ENCODE results near the gene PLEKHM2.
"Not testable (repeated sequence)": the region's sequence is repeated elsewhere in the genome, so short reads cannot be mapped to it uniquely, and the experiment has no call there.

The PLEKHM2 gene, protein sequence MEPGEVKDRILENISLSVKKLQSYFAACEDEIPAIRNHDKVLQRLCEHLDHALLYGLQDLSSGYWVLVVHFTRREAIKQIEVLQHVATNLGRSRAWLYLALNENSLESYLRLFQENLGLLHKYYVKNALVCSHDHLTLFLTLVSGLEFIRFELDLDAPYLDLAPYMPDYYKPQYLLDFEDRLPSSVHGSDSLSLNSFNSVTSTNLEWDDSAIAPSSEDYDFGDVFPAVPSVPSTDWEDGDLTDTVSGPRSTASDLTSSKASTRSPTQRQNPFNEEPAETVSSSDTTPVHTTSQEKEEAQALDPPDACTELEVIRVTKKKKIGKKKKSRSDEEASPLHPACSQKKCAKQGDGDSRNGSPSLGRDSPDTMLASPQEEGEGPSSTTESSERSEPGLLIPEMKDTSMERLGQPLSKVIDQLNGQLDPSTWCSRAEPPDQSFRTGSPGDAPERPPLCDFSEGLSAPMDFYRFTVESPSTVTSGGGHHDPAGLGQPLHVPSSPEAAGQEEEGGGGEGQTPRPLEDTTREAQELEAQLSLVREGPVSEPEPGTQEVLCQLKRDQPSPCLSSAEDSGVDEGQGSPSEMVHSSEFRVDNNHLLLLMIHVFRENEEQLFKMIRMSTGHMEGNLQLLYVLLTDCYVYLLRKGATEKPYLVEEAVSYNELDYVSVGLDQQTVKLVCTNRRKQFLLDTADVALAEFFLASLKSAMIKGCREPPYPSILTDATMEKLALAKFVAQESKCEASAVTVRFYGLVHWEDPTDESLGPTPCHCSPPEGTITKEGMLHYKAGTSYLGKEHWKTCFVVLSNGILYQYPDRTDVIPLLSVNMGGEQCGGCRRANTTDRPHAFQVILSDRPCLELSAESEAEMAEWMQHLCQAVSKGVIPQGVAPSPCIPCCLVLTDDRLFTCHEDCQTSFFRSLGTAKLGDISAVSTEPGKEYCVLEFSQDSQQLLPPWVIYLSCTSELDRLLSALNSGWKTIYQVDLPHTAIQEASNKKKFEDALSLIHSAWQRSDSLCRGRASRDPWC

GRCh38 chr1:15684042-15684461 lies at the start of gene PLEKHM2:
Gene PLEKHM2 (plus strand): TSS chr1:15684320. CDS start chr1:15684559, 239 bp downstream.
- no peak for DNase-seq (ENCODE audit: low read depth)

- DNase-seq (ENCODE audit: low read depth), result no peak
Observed at GRCh38 chr1:15636436-15636835, 47.7 kb upstream of the PLEKHM2 start.

- no peak for DNase-seq (ENCODE audit: low read depth)
Observed at GRCh38 chr1:15637826-15638225, 46.3 kb upstream of the PLEKHM2 start.

DNA sequence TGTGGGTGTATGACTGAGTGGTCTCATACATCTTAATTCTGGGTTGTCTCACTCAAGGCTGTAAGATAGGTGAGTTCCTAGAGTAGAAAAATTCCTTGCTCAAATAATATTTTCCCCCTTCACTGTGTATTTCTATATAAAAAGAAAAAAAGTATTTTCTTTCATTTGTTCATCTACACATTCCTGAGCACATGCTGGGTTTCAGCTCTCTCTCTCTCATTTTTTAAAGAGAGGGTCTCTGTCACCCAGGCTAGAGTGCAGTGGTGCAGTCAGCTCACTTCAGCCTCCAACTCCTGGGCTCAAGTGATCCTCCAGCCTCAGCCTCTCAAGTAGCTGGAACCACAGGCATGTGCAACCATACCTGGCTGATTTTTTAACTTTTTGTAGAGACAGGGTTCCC lies 44.9 kb upstream of the PLEKHM2 start:
- DNase-seq (ENCODE audit: low read depth), result no peak

DNA sequence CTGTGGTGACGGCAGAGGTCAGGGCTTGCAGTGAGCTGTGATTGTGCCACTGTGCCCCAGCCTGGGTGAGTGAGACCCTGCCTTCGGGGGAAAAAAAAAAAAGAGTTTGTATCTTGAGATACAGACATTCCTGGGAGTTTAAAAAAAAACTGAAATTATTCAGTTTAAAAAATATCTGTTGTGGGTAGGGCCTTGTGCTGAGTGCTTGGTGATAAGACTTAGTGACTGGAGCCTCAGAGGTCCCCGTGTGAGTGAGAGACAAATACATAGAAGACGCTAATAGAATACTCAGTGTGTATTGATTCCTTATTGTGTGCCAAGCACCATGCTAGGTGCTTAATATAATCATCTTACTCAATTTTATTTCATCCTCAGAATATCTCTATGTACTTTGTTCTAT lies 44.2 kb upstream of the PLEKHM2 start:
- DNase-seq (ENCODE audit: low read depth), result no peak

DNA sequence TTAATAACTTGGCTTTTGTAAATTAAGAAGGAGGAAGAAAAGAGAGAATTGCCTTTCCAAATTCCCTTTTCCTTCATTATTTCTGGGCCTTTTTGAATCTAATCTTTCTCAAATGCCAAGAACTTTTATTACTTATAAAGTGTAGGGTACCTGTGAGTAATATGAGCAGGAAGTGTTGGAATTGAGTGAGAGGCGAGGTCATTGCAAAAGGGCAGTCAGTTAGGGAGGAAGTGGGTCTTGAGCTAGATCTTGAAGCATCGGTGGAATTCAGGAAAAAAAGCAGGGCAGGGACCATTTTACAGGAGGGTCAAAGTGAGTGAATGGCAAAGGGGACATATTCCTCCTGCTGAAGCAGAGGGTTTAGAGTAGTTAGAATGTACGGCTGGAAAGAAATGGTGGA lies 43.5 kb upstream of the PLEKHM2 start:
- DNase-seq (ENCODE audit: low read depth), result no peak

- DNase-seq (ENCODE audit: low read depth), result no peak
Observed at GRCh38 chr1:15649937-15650336, 34.2 kb upstream of the PLEKHM2 start.

- DNase-seq (ENCODE audit: low read depth), result no peak
Observed at GRCh38 chr1:15650433-15650832, 33.7 kb upstream of the PLEKHM2 start.

DNA sequence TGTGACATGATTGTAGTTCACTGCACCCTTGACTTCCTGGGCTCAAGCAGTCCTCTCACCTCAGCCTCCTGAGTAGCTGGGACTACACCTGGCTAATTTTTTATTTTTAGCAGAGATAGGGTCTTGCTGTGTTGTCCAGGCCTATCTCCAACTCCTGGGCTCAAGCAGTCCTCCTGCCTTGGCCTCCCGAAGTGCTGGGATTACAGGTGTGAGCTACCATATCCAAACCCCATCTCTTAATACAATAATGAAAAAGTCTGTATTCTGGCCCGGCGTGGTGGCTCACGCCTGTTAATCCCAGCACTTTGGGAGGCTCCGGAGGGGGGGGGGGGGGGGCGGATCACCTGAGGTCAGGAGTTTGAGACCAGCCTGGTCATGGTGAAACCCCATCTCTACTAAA lies 32.0 kb upstream of the PLEKHM2 start:
- DNase-seq (ENCODE audit: low read depth), result not testable (repeated sequence)

DNA sequence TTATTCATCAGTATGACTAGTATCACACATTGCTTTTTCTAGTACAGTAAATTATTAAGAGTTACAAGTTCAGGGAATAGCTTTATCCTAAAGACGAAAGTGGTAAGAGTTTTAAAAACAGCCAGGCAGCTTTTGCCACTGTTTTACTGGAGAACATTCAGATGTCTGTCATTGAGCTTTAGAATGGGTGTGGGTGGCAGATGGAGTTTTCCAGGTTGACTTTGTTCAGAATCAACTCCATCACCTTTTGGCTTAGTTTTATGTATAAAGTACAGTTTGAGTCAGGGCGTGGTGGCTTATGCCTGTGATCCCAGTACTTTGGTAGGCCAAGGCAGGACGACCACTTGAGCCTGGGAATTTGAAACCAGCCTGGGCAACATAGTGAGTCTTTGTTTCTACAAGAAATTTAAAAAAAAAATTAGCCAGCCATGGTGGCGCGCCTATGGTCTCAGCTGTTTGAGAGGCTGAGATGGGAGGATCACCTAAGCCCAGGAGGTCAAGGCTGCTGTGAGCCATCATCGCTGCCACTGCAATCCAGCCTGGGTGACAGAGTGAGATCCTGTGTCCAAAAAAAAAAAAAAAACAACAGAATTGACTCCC lies 29.9 kb upstream of the PLEKHM2 start:
- DNase-seq (ENCODE audit: low read depth), result no peak

- DNase-seq (ENCODE audit: low read depth), result no peak
Observed at GRCh38 chr1:15656464-15656863, 27.7 kb upstream of the PLEKHM2 start.

DNA sequence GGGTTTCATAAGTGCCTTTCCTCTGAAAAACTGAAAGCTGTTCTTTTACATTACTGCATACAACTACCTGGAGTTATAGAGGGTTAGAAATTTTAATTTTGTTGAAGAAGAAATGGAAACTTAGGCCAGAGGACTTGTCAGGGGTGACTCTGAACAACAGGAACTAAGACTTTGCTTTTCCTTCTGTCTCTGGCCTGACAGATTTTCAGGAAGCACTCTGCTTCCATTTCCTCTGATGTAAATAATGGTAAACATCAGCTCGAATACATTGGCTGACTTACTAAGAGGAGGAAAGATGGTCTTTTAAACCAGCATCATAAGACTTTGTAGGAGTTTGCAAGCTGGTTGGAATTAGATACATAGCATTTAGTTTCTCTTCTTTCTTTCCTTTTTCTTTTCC lies 27.1 kb upstream of the PLEKHM2 start:
- DNase-seq (ENCODE audit: low read depth), result no peak

DNA sequence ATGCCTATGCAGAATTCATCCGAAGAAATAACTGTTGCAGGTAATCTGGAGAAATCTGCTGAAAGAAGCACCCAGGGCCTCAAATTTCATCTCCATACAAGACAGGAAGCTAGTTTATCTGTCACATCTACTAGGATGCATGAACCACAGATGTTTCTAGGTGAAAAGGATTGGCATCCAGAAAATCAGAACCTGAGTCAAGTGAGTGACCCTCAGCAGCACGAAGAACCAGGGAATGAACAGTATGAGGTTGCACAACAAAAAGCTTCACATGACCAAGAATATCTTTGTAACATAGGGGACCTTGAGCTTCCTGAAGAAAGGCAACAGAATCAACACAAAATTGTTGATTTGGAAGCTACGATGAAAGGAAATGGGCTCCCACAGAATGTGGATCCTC lies 24.0 kb upstream of the PLEKHM2 start:
- DNase-seq (ENCODE audit: low read depth), result no peak

DNA sequence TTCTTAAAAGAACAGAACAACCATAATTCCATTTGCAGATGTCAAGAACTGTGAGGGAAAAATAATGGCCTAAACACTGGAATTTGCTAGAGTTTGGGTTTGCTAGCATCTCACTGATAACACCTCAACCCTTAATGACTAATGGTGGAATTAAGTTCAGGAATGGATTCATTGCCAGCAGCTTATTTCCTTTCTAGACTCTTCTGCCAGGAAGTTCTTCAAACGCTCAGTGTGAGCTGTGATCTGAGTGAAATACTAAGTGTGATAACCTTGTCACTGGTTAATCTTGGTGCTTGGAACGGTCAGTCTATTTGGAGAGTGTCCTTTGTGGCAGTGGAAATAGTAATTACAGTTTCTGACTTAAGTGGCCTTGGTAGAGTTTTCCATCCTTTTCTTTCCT lies 21.6 kb upstream of the PLEKHM2 start:
- no peak for DNase-seq (ENCODE audit: low read depth)

GRCh38 chr1:15663925-15664324 lies 20.2 kb upstream of the PLEKHM2 start:
- no peak for DNase-seq (ENCODE audit: low read depth)

DNA sequence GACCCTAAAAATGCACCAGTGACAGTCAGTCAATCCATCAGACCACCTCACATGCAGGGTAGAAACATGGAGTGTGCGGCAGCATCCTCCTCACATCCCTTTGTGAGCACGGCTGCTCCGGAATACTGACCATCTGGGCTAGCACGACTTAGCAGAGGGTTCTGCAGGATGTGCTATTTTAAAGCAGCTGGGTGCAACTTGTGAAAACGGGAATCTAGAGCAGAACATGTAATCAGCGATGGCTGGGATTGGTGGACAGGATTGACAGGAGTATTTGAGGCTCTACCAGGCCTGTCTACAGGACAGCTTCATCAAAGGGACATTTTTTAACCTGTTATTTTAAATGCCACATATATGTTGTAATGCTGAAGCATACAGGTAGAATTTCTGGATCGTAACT lies 16.8 kb upstream of the PLEKHM2 start:
- no peak for DNase-seq (ENCODE audit: low read depth)

GRCh38 chr1:15668089-15668754 lies 15.9 kb upstream of the PLEKHM2 start:
- DNase-seq (ENCODE audit: low read depth), result no peak

DNA sequence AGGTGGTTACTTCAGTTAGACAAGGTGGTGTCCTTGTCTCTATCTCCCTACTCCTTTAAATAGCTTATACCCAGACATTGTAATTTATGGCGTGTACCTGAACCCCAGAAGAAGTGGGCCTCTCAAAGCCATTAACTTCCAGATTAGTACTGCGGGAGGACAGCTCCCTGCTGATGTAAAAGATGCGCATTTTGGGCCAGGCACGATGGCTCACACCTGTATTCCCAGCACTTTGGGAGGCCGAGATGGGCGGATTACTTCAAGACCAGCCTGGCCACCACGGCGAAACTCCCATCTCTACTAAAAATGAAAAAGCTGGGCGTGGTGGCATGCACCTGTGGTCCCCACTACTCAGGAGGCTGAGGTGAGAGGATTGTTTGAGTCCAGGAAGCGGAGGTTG lies 15.0 kb upstream of the PLEKHM2 start:
- DNase-seq (ENCODE audit: low read depth), result no peak

GRCh38 chr1:15669864-15670263 lies 14.3 kb upstream of the PLEKHM2 start:
- DNase-seq (ENCODE audit: low read depth), result no peak

- no peak for DNase-seq (ENCODE audit: low read depth)
Observed at GRCh38 chr1:15671430-15671829, 12.7 kb upstream of the PLEKHM2 start.

GRCh38 chr1:15674386-15675159 lies 9.5 kb upstream of the PLEKHM2 start:
- DNase-seq (ENCODE audit: low read depth), result no peak
